ENCODE measurements around the gene GSC.

- TF ChIP-seq, protein P1, sequence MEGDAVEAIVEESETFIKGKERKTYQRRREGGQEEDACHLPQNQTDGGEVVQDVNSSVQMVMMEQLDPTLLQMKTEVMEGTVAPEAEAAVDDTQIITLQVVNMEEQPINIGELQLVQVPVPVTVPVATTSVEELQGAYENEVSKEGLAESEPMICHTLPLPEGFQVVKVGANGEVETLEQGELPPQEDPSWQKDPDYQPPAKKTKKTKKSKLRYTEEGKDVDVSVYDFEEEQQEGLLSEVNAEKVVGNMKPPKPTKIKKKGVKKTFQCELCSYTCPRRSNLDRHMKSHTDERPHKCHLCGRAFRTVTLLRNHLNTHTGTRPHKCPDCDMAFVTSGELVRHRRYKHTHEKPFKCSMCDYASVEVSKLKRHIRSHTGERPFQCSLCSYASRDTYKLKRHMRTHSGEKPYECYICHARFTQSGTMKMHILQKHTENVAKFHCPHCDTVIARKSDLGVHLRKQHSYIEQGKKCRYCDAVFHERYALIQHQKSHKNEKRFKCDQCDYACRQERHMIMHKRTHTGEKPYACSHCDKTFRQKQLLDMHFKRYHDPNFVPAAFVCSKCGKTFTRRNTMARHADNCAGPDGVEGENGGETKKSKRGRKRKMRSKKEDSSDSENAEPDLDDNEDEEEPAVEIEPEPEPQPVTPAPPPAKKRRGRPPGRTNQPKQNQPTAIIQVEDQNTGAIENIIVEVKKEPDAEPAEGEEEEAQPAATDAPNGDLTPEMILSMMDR (IDR thresholded peaks at IDR 0.05 in 8 of 11, conservative IDR thresholded peaks at IDR 0.05 in 3 of 11) = no peak
- TF ChIP-seq POLR2AphosphoS5 (IDR thresholded peaks at IDR 0.05) = peak in 1 of 3 donors; percentile 13
- no peak for TF ChIP-seq POLR2A (IDR thresholded peaks at IDR 0.05)
Measured at GRCh38 chr14:94773061-94773648, 3.2 kb upstream of the GSC start.

All from spleen (tissue), 7 donors.